DOHH2 (cell line): ENCODE results near the gene CIB1.

ENCODE experiments used
- CTCF ChIP-seq: fragments of 200-600 bp; sonication (generic); IDR thresholded peaks from one replicate; pipeline ENCODE4 v1.5.1; 2014; ENCODE audit warnings: antibody characterized with exemption, mild to moderate bottlenecking, low read depth, low read length; ENCODE audit not compliant: poor library complexity, severe bottlenecking
- EZH2phosphoT487 ChIP-seq: fragments of 200-600 bp; sonication (generic); IDR thresholded peaks from 2 replicates; pipeline ENCODE4 v1.6.1; 2017; ENCODE audit warnings: borderline replicate concordance, mild to moderate bottlenecking, antibody characterized with exemption, low read length, moderate library complexity, mixed read lengths

- TF ChIP-seq CTCF = no peak
- no peak for TF ChIP-seq EZH2phosphoT487
These were observed 37.9 kb upstream of the CIB1 start for GRCh38 chr15:90271459-90272166.
